ENCODE measurements around the gene ZC3H18.

The ZC3H18 gene

DNA sequence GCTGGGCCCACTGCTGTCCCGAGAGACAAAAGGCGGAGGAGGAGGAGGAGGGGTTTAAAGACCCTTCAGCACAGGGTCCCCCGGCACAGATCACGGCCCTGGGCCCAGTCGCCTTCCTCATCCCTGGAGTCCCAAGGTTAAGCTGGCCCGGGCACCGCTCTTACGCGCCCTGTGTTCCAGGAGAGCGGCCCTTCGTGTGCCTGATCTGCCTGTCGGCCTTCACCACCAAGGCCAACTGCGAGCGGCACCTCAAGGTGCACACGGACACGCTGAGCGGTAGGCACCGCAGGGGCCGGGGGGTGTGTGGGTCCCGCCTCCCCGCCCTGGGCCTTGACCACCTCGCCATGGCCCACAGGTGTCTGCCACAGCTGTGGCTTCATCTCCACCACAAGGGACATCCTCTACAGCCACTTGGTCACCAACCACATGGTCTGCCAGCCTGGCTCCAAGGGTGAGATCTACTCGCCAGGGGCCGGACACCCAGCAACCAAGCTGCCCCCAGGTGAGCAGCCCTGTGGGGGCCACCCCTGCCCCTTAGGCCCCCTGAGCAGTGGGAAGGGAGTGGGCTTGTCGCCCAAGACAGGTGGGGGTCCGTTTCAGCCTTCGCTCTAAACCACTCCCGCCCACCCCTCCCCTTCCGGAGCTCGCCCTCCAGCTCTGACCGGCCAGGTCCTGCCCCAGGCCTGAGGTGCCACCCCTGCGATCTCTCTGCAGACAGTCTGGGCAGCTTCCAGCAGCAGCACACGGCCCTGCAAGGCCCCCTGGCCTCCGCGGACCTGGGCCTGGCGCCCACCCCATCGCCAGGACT is 37.6 kb upstream of the ZC3H18 start:
- Histone ChIP-seq H3K36me3 (ENCODE audit: control insufficient read depth, insufficient read depth, low read length) (no peaks in the 10 kb centered on the region), H3K4me3 (ENCODE audit: low read depth, low read length) (no peak overlapping the region), H3K27ac (no peak overlapping the region), H3K4me1 (no peaks in the 10 kb centered on the region), H3K4me2 (ENCODE audit: low read length) (no peak overlapping the region), H3K27me3 (ENCODE audit: control insufficient read depth, insufficient read depth, low read length) (no peaks in the 10 kb centered on the region), H3K9me3 (ENCODE audit: control insufficient read depth, low read length) (no peaks in the 10 kb centered on the region), H3K9ac (no peak overlapping the region), H2AFZ (no peak overlapping the region), H3K79me2 (no peaks in the 10 kb centered on the region)
- TF ChIP-seq, protein P1, sequence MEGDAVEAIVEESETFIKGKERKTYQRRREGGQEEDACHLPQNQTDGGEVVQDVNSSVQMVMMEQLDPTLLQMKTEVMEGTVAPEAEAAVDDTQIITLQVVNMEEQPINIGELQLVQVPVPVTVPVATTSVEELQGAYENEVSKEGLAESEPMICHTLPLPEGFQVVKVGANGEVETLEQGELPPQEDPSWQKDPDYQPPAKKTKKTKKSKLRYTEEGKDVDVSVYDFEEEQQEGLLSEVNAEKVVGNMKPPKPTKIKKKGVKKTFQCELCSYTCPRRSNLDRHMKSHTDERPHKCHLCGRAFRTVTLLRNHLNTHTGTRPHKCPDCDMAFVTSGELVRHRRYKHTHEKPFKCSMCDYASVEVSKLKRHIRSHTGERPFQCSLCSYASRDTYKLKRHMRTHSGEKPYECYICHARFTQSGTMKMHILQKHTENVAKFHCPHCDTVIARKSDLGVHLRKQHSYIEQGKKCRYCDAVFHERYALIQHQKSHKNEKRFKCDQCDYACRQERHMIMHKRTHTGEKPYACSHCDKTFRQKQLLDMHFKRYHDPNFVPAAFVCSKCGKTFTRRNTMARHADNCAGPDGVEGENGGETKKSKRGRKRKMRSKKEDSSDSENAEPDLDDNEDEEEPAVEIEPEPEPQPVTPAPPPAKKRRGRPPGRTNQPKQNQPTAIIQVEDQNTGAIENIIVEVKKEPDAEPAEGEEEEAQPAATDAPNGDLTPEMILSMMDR (IDR thresholded peaks at IDR 0.05): no peak

DNA sequence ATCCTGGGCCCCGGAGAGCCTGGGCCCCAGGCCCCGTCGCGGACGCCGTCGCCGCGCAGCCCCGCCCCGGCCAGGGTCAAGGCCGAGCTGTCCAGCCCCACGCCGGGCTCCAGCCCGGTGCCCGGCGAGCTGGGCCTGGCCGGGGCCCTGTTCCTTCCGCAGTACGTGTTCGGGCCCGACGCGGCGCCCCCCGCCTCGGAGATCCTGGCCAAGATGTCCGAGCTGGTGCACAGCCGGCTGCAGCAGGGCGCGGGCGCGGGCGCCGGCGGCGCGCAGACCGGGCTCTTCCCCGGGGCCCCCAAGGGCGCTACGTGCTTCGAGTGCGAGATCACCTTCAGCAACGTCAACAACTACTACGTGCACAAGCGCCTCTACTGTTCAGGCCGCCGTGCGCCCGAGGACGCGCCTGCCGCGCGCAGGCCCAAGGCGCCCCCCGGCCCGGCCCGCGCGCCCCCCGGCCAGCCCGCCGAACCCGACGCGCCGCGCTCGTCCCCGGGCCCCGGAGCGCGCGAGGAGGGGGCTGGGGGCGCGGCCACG is 36.8 kb upstream of the ZC3H18 start:
- Histone ChIP-seq H3K27me3 (ENCODE audit: control insufficient read depth, insufficient read depth, low read length) (no peaks in the 10 kb centered on the region), H3K9me3 (ENCODE audit: control insufficient read depth, low read length) (no peaks in the 10 kb centered on the region), H3K4me3 (ENCODE audit: low read depth, low read length) (no peak overlapping the region), H3K4me1 (no peaks in the 10 kb centered on the region), H2AFZ (no peak overlapping the region), H3K9ac (no peak overlapping the region), H3K27ac (no peak overlapping the region), H3K36me3 (ENCODE audit: control insufficient read depth, insufficient read depth, low read length) (no peaks in the 10 kb centered on the region), H3K4me2 (ENCODE audit: low read length) (no peak overlapping the region), H3K79me2 (no peaks in the 10 kb centered on the region)
- TF ChIP-seq, protein P1 (IDR thresholded peaks at IDR 0.05): no peak

DNA sequence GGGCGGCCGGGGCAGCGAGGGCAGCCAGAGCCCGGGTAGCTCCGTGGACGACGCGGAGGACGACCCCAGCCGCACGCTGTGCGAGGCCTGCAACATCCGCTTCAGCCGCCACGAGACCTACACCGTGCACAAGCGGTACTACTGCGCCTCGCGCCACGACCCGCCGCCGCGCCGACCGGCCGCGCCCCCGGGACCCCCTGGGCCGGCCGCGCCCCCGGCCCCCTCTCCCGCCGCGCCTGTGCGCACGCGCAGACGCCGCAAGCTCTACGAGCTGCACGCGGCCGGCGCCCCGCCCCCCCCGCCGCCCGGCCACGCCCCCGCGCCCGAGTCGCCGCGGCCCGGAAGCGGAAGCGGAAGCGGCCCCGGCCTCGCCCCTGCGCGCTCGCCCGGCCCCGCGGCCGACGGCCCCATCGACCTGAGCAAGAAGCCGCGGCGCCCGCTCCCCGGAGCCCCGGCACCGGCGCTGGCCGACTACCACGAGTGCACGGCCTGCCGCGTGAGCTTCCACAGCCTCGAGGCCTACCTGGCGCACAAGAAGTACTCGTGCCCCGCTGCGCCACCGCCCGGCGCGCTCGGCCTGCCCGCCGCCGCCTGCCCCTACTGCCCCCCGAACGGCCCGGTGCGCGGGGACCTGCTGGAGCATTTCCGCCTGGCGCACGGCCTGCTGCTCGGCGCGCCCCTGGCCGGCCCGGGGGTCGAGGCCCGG is 36.1 kb upstream of the ZC3H18 start:
- peak overlapping the region; percentile 60 for H3K4me2 ChIP-seq (ENCODE audit: low read length)
- no peaks in the 10 kb centered on the region for H3K79me2 ChIP-seq
- H3K9me3 ChIP-seq (ENCODE audit: control insufficient read depth, low read length): no peaks in the 10 kb centered on the region
- no peaks in the 10 kb centered on the region for H3K27me3 ChIP-seq (ENCODE audit: control insufficient read depth, insufficient read depth, low read length)
- H3K27ac ChIP-seq: no peak overlapping the region
- peak overlapping the region; percentile 61 for H3K4me3 ChIP-seq (ENCODE audit: low read depth, low read length)
- H3K36me3 ChIP-seq (ENCODE audit: control insufficient read depth, insufficient read depth, low read length): no peaks in the 10 kb centered on the region
- H3K9ac ChIP-seq: no peak overlapping the region
- TF ChIP-seq, protein P1 (IDR thresholded peaks at IDR 0.05): no peak
- no peak overlapping the region for H2AFZ ChIP-seq
- H3K4me1 ChIP-seq: no peaks in the 10 kb centered on the region

DNA sequence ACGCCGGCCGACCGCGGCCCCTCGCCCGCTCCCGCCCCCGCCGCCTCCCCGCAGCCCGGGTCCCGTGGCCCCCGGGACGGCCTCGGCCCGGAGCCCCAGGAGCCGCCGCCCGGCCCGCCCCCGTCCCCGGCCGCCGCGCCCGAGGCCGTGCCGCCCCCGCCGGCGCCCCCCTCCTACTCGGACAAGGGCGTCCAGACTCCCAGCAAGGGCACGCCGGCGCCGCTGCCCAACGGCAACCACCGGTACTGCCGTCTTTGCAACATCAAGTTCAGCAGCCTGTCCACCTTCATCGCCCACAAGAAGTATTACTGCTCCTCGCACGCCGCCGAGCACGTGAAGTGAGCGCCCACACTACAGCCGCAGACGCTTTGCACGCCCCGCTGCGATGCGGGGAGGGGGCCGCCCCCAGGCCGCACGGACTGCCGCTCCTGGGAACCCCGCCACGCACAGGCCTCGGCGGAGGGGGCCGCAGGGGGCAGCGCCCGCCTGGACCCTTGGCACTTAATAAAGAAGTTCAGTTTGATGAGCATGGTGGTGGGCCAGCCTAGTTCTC is 35.5 kb upstream of the ZC3H18 start:
- Histone ChIP-seq H3K9ac (no peak overlapping the region), H3K79me2 (no peaks in the 10 kb centered on the region), H3K4me3 (ENCODE audit: low read depth, low read length) (peak overlapping the region; percentile 57), H3K9me3 (ENCODE audit: control insufficient read depth, low read length) (no peaks in the 10 kb centered on the region), H3K27ac (no peak overlapping the region), H2AFZ (no peak overlapping the region), H3K36me3 (ENCODE audit: control insufficient read depth, insufficient read depth, low read length) (no peaks in the 10 kb centered on the region), H3K4me1 (no peaks in the 10 kb centered on the region), H3K4me2 (ENCODE audit: low read length) (peak overlapping the region; percentile 87), H3K27me3 (ENCODE audit: control insufficient read depth, insufficient read depth, low read length) (peaks cover 3% of the 10 kb centered on the region)
- TF ChIP-seq, protein P1 (IDR thresholded peaks at IDR 0.05): no peak
